GM18520 (cell line): Measurements from ENCODE around the gene IDI2.

ENCODE experiments used
- ATAC-seq: cut with Tn5 transposase; IDR thresholded peaks from one replicate; pipeline ENCODE4 v1.9.1; 2021; ENCODE audit not compliant: unreplicated experiment

Gene IDI2

DNA sequence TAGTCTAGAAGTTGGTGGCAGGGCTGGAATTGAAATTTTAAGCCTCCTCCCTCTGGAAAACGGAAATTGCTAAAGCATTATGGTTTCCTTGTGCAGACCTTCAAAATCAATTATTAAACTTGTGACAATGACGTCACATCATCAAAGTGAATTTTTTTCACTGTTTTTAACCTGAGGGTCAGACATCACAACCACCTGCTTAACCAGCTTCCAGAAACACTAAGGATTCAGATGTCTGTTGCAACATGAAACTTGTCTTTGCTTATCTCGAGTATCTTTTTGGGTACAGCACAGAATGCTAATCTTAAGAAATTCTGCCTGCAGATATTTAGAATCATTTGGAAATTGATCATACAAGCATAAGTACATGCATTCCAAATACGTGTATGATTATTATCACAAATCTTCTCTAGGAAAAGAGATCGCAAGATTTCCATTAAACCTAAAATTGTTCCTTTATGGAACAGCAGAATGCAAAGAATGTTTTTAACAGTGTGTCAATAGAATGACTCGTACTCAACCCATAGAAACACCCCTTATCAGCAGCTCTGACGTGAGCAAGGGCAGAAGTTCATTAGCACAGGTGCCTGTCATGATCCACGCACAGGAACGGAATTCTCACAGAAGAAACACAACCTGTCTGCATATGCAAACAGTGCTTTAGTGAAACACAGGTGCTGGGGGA, 41.5 kb downstream of the IDI2 start:
- ATAC-seq: no peak

DNA sequence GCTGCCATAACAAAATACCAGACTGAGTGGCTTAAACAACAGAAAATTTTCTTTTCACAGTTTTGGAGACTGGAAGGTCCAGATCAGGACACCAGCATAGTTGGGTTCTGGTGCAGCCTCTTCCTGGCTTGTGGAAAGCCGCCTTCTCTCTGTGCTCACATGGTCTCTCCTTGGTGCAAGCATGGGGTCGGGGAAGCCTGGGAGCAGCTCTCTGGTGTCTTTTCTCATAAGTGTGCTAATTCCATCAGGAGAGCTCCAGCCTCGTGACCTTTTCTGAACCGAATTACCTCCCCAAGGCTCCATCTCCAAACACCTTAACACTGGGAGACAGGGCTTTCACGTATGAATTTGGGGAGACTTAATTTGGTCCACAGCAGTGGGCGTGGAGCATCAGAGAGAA, 42.3 kb downstream of the IDI2 start:
- ATAC-seq: no peak

DNA sequence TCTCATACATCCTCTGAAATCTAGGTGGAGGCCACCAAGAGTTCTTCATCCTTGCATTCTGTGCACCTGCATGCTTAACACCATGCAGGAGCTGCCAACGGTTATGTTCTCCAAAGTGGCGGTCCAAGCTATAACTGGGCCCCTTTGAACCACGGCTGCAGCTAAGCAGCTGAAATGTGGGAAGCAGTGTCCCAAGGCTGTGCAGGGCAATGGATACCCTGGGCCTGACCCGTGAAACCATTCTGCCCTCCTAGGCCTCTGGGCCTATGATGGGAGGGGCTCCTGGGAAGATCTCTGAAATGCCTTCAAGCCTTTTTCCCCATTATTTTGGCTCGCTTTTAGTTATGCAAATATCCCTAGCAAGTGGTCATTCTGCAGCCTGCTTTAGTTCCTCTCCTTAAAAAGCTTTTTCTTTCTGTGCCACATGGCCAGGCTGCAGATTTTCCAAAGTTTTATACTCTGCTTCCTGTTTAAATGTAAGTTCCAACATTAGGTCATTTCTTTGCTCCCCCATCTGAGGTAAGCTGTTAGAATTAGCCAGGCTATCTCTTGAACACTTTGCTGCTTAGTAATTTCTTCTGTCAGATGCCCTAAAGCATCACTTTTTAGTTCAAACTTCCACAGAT, 45.1 kb downstream of the IDI2 start:
- ATAC-seq: no peak

DNA sequence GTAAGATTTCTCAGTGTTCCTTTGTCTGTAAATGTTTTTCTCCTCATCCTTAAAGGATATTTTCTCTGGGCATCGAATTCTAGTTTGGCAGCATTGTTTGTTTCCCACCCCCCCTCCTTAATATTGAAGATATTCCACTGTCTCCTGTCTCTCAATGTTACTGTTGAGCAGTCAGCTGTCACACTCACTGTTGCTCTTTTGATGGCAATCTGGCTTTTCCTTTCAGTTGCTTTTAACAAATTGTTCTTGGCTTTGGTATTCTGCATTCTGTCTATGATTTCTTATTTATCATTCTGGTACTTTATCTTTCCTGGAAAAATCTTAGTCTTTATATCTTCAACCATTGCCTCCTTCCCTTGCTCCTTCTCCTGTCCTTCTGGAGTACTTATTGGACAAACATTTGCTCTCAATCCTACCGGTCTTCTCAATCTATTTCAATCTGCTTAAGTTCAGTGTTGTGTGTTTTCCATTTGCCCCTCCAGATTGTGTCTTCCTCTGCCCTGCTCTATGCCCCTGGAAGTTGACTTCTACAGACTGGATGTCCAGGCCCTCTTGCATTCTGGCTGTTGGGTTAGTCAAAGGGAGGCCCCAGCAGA, 46.7 kb downstream of the IDI2 start:
- ATAC-seq: no peak

DNA sequence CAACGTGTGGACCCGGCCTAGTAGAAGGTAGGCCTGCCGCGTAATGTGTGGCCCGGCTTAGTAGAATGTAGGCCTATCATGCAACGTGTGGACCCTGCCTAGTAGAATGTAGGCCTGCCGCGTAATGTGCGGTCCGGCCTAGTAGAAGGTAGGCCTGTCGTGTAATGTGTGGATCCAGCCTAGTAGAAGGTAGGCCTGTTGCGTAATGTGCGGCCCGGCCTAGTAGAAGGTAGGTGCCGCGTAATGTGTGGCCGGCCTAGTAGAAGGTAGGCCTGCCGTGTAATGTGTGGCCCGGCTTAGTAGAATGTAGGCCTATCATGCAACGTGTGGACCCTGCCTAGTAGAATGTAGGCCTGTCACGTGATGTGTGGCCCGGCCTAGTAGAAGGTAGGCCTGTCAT, 49.3 kb downstream of the IDI2 start:
- ATAC-seq: no peak

DNA sequence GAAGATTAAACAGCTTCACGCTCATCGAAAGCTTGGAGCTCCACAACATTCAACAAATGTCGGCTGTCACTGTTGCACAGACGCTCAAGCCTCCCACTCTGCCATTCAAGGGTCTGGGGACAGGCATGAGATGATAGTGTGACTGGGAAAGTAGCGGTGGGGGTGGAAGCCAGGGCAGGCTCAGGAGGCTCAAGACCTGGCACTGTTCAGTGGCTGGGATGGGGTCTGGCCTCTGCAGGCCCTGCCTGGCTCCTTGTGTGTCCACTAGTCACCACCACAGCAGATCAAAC, 50.9 kb downstream of the IDI2 start:
- ATAC-seq: no peak

DNA sequence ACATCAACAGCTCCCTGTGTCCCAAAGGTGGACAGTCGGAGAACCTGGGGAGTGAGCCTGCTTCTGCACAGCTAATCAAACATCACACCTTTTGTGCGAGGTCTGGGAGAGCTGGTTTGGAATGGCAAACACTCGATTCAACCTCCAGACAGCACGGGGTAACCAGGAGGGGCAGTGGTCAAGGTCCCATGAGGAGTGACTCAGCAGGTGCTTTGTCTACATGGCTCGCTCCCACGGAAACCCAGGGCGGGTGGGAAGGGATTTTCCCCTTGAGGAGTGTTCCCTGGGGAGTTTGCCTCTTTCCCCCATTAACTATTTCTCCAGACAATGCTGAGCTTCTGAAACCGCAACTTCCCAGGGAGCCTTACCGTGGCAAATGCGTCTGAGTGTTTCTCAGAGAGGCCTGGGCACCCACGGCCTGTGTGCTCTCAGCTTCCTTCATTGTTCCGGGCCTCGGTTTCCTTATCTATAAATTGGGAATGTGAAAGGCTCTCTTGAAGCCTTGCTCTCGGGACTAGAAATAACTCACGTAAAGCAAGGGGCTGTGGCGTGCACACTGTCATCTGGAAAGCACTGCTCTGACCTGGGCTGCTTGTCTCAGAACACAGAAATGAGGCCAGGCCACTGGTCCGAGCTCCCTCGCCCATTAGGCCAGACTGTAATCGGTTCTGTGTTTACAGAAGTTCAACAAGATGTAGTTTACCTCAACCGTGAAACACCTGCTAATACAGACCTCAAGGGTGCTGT, 51.4 kb downstream of the IDI2 start:
- ATAC-seq: no peak

DNA sequence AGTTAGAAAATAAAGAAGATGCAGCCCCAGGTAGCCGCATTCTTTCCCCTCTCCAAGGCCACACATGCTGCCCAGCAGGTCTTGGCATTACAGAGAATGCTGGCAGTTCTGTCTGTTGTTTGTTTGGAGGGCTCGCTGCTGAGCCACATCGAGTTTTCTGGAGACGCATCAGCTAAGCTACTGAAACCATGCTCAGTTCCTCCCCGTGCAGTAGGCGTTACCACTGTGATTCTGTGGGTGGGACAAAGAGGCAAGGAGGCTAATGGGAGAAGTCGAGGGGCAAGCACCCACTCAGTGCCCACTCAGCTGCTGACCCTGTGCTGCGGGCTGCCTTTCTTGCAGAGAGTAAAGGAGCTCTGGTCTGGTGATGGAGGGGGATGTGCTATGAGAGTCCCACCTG, 52.9 kb downstream of the IDI2 start:
- ATAC-seq: no peak

DNA sequence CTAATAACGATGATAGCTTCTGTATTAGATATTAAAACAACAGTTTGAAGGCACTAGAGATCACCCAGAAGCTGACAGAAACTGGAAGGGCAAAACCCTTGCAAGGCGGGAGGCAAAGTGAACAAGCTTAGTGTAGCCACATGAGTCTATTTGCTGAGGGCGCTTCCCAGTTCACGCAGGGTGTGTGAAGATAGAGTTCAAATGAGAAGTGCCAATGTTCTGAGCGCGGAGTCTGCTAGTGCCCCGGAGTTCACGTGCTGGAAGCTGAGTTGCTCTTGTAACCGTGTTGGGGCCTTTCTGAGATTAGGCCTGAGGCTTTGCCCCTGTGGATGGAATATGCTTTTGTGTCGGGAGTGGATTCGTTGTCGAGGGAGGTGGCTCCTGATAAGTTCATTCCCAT, 54.0 kb downstream of the IDI2 start:
- no peak for ATAC-seq

DNA sequence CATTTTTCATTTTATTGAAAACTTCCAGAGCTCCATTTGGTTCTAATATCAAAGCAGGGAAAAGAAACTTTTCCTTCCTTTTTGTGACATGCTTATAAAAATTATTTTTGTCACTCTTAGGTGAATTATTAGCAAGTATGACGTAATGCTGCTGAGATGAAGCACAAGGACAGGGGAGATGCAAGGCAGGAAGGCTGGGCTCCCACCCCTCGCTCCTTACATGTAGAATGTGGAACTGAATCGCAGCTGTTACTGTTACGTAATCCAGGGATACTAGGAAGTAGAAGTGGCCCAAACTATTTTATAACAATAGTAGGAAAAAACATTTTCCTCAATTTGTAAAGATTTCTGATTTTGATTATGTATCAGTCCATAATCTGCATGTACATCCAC, 54.5 kb downstream of the IDI2 start:
- ATAC-seq: no peak

DNA sequence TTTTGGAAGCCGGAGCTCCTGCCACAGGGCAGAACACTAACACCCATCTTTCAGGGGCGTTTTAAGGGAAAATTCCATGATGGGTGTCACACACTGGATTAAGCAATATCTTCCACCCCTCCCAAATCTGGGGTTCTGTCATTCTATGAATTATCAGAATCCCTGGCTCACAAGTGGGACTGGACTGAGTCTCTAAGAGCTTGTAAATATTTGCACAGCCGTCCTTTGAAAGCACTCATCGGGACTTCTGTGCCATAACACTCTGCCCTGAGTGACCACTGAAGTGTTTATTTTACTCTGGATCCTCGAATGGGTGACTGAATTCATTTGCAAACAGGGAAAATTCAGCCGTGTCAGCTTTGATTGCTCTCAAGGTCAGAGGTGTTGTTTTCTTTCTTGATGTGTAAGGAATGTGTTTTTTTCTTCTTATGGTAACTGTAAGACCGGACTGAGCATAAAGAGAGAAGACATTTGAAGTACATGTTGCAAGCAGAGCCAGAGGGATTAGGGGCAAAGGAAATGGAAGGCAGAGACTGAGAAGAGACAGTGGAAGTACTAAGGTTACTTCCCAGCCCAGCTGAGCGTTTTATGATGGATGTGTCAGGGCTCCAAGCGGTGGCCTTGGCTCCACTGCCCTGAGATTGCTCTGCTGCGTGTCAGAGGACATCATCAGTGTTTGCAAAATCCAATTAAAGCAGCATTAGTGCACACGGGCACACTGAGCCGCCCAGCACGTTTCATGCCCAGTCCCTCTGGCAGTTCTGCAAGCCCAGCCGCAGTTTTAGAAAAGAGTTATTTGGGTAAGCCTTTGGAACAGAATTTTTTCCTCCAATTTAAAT, 55.1 kb downstream of the IDI2 start:
- ATAC-seq: no peak

DNA sequence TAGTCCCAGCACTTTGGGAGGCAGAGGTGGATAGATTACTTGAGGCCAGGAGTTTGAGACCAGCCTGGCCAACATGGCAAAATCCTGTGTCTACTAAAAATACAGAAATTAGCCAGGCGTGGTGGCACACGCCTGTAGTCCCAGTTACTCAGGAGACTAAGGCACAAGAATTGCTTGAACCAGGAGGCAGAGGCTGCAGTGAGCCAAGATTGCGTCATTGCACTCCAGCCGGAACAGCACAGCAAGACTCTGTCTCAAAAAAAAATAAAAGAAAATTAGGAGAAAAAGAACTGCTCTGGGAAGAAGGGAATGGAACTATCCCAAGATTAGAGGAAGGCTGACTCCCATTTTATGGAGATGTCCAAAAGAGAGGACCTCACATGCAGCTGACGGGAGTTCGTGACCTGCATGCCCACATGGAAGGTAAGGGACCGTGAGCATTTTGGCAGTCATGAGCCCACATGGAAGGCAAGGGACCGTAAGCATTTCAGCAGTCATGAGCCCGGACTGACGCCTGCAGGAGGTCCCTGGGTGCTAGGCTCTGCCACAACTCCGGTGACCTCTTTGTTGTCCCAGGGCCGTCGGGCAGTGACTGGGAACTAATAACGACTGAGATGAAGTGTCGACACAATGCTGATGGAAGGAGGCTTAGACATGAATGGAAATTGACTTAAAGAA, 56.0 kb downstream of the IDI2 start:
- no peak for ATAC-seq
